ENCODE results near the gene MARVELD3.

DNA sequence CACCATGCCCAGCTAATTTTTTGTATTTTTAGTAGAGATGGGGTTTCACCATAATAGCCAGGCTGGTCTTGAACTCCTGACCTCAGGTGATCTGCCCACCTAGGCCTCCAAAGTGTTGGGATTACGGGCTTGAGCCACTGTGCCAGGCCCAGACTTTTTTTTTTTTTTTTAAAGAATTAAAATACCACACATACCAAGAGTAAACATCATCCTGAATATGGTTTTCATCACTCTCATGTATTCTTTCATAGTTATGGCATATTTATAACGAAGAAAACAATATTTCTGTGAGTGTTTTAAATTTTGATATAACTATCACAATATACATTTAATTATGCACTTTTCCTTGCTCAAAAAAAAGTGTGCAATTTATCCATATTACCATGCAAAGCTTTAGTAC is 48.2 kb downstream of the MARVELD3 start:
- TF ChIP-seq, protein P1, sequence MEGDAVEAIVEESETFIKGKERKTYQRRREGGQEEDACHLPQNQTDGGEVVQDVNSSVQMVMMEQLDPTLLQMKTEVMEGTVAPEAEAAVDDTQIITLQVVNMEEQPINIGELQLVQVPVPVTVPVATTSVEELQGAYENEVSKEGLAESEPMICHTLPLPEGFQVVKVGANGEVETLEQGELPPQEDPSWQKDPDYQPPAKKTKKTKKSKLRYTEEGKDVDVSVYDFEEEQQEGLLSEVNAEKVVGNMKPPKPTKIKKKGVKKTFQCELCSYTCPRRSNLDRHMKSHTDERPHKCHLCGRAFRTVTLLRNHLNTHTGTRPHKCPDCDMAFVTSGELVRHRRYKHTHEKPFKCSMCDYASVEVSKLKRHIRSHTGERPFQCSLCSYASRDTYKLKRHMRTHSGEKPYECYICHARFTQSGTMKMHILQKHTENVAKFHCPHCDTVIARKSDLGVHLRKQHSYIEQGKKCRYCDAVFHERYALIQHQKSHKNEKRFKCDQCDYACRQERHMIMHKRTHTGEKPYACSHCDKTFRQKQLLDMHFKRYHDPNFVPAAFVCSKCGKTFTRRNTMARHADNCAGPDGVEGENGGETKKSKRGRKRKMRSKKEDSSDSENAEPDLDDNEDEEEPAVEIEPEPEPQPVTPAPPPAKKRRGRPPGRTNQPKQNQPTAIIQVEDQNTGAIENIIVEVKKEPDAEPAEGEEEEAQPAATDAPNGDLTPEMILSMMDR (IDR thresholded peaks at IDR 0.05), result no peak
- no peak for TF ChIP-seq POLR2A (IDR thresholded peaks at IDR 0.05)
